ENCODE measurements around the gene NEIL1. TPM values are rescaled to one million over a fixed set of nuclear protein-coding genes. Genes with fewer than 3 reads are reported as not detected.

The NEIL1 gene
- total and polyA plus RNA-seq, 2 donors (not counting 3 experiments of a cell fraction or from before 2014, with no cell fraction given): 29.5 TPM

DNA sequence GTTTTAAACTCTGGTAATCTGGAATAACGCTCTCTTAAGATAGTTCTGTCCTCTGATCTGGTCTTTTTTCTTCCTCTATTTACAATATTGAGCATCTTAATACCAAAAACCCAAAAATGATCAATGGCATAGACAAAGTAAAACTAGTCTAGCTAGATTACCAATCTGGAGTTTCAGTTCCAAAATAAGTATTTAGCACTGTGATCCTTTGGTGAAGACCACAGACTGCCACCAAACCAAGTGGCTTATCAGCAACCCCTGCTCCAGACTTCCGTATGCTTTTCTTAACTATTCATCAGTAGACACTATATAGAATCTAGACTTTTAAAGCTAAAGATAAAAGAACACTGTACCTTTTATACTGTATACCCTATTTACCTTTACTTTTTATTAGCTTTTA is 57.1 kb downstream of the NEIL1 start:
- Histone ChIP-seq H3K36me3 (ENCODE audit: control insufficient read depth in 2 of 2, extremely low read depth in 1 of 2, insufficient read depth in 2 of 2, low read length in 2 of 2) (peaks cover 9 to 16% of the 10 kb centered on the region in 2 experiments), H3K4me1 (ENCODE audit: control insufficient read depth, extremely low read depth, insufficient read depth, low read length) (no peaks in the 10 kb centered on the region), H3K4me3 (replicated peaks in 1 of 3; ENCODE audit: insufficient read depth in 1 of 3, low read depth in 1 of 3, low read length in 3 of 3) (no peak overlapping the region), H3K4me2 (ENCODE audit: insufficient read depth, low read length) (no peak overlapping the region), H3K27ac (ENCODE audit: insufficient read depth, low read depth, low read length) (no peak overlapping the region), H3K9me3 (replicated peaks; ENCODE audit: control insufficient read depth, insufficient read depth, low read length) (no peaks in the 10 kb centered on the region), H2AFZ (ENCODE audit: low read depth, low read length) (no peak overlapping the region), H3K9ac (replicated peaks; ENCODE audit: extremely low read depth, insufficient read depth, low read length) (no peak overlapping the region), H3K79me2 (ENCODE audit: control insufficient read depth, insufficient read depth, low read length) (no peaks in the 10 kb centered on the region), H4K20me1 (replicated peaks; ENCODE audit: control insufficient read depth, extremely low read depth, insufficient read depth, low read length) (no peaks in the 10 kb centered on the region), H3K9me1 (replicated peaks; ENCODE audit: control insufficient read depth, extremely low read depth, insufficient read depth, low read length) (no peaks in the 10 kb centered on the region), H3K27me3 (ENCODE audit: control insufficient read depth in 2 of 2, insufficient read depth in 2 of 2, low read length in 2 of 2) (no peaks in the 10 kb centered on the region)
- no TSS peak for BruUV-seq (replicated peaks)
- FAIRE-seq (no peak), DNase-seq (ENCODE audit: low read depth, low spot score) (no peak)
- intact Hi-C loops (cut with micrococcal nuclease) (no loop called here), dilution Hi-C loops (cut with MboI; ENCODE audit: extremely low pct_ligation_motif_present, low sequenced_read_pairs) (no loop called here)
- ChIA-PET POLR2A (no interaction called here), CTCF (interaction anchor here (1.1 kb wide), 1 partner anchor 10 kb away, joined by 3 read pairs; no protein-coding TSS in a partner anchor)
- TF ChIP-seq GATA2 (IDR thresholded peaks at IDR 0.05; ENCODE audit: insufficient read depth, insufficient read length, low read depth, low read length): no peak
- TF ChIP-seq, protein P1, sequence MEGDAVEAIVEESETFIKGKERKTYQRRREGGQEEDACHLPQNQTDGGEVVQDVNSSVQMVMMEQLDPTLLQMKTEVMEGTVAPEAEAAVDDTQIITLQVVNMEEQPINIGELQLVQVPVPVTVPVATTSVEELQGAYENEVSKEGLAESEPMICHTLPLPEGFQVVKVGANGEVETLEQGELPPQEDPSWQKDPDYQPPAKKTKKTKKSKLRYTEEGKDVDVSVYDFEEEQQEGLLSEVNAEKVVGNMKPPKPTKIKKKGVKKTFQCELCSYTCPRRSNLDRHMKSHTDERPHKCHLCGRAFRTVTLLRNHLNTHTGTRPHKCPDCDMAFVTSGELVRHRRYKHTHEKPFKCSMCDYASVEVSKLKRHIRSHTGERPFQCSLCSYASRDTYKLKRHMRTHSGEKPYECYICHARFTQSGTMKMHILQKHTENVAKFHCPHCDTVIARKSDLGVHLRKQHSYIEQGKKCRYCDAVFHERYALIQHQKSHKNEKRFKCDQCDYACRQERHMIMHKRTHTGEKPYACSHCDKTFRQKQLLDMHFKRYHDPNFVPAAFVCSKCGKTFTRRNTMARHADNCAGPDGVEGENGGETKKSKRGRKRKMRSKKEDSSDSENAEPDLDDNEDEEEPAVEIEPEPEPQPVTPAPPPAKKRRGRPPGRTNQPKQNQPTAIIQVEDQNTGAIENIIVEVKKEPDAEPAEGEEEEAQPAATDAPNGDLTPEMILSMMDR (IDR thresholded peaks at IDR 0.05; ENCODE audit: extremely low read depth in 1 of 2, insufficient read depth in 1 of 2, low read depth in 1 of 2, low read length in 2 of 2): no peak
- TF ChIP-seq FOS (IDR thresholded peaks at IDR 0.05; ENCODE audit: borderline replicate concordance, insufficient read depth, low read length): no peak
- no peak for TF ChIP-seq POLR2AphosphoS5 (IDR thresholded peaks at IDR 0.05; ENCODE audit: insufficient read depth, low read depth, low read length)
- no peak for TF ChIP-seq JUN (IDR thresholded peaks at IDR 0.05; ENCODE audit: borderline replicate concordance, insufficient read depth, insufficient read length, low read depth)
- TF ChIP-seq POLR2A (IDR thresholded peaks at IDR 0.05; ENCODE audit: low read depth, low read length): no peak
- TF ChIP-seq MYC (IDR thresholded peaks at IDR 0.05; ENCODE audit: low read depth, low read length): no peak
- TF ChIP-seq MAX (IDR thresholded peaks at IDR 0.05; ENCODE audit: insufficient read depth, insufficient read length): no peak
- TF ChIP-seq EZH2 (IDR thresholded peaks at IDR 0.05; ENCODE audit: borderline replicate concordance, low read depth, low read length, severe bottlenecking): no peak

MicroRNAs within 50 kb of the gene (microRNA counts, 767-probe panel; counts per million panel counts)
- microRNA hsa-miR-631: 723 counts per million, percentile 96 among the panel's probes with 10 or more counts

Small RNA genes lying within 50 kb of the gene (microRNA-seq; reads per million reads assigned to microRNA genes)
- gene MIR631 (ENCODE audit: borderline number of aligned reads, borderline replicate concordance): not detected

Other genes with a start within 250 kb of the NEIL1 start
- 33.6 and 36.1 TPM in 2 replicates for gene C15orf39, start 145.2 kb upstream of the NEIL1 start, total RNA-seq
- gene C15orf39, start 145.2 kb upstream of the NEIL1 start, polyA plus RNA-seq: 13.9 and 14.8 TPM in 2 replicates
- not detected in 2 replicates for gene GOLGA6C, start 88.7 kb upstream of the NEIL1 start, total RNA-seq
- not detected in 2 replicates for gene GOLGA6C, start 88.7 kb upstream of the NEIL1 start, polyA plus RNA-seq
- gene GOLGA6D, start 64.2 kb upstream of the NEIL1 start, total RNA-seq: not detected in 2 replicates
- not detected in 2 replicates for gene GOLGA6D, start 64.2 kb upstream of the NEIL1 start, polyA plus RNA-seq
- gene COMMD4, start 11.0 kb upstream of the NEIL1 start, total RNA-seq: 105 and 114 TPM in 2 replicates
- gene COMMD4, start 11.0 kb upstream of the NEIL1 start, polyA plus RNA-seq: 244 and 254 TPM in 2 replicates
- 248 TPM in 2 replicates for gene MAN2C1, start 21.6 kb downstream of the NEIL1 start, total RNA-seq
- 198 and 220 TPM in 2 replicates for gene MAN2C1, start 21.6 kb downstream of the NEIL1 start, polyA plus RNA-seq
- 44.5 and 50.5 TPM in 2 replicates for gene SIN3A, start 104.7 kb downstream of the NEIL1 start, total RNA-seq
- gene SIN3A, start 104.7 kb downstream of the NEIL1 start, polyA plus RNA-seq: 30.6 and 33.7 TPM in 2 replicates
- 31.4 and 32.0 TPM in 2 replicates for gene PTPN9, start 232.3 kb downstream of the NEIL1 start, total RNA-seq
- 37.2 and 43.7 TPM in 2 replicates for gene PTPN9, start 232.3 kb downstream of the NEIL1 start, polyA plus RNA-seq

Data from endothelial cell of umbilical vein (primary cell).